Panc1 (cell line): ENCODE data around the gene NPAS3.

Source experiments
- CTCF ChIP-seq: fragments of 450-650 bp; IDR thresholded peaks from 2 replicates; pipeline ENCODE4 v1.5.1; 2017; ENCODE audit warnings: mild to moderate bottlenecking
- POLR2AphosphoS5 ChIP-seq: IDR thresholded peaks from 2 replicates; pipeline ENCODE4 v1.6.1; 2012; ENCODE audit warnings: mild to moderate bottlenecking, low read depth, low read length, moderate library complexity

GRCh38 chr14:33711811-33712216, 773.1 kb downstream of the NPAS3 start:
- TF ChIP-seq POLR2AphosphoS5 (no peak), CTCF (no peak)
